K562 (cell line): ENCODE measurements around the gene DNER. TPM values are rescaled to one million over a fixed set of nuclear protein-coding genes. Genes with fewer than 3 reads are reported as not detected.

Experiments
- ATAC-seq: fragments of 200-7000 bp; cut with Tn5 transposase; 3 replicates; pipeline ENCODE4 v1.9.1; 2020; ENCODE audit warnings: moderate library complexity
- BruUV-seq: library from RNA; stranded (reverse); fragments of 400-500 nt; replicated peaks from 2 replicates; lab custom pipeline; 2021; lab: Mats Ljungman, UMichigan
- CTCF ChIA-PET: fragments of 300-600 bp; formaldehyde crosslinking; extraction: SDS; loops from one replicate; lab custom pipeline; 2021; ENCODE audit warnings: low intra/inter-chr PET ratio; lab: Yijun Ruan, JAX
- POLR2A ChIA-PET: fragments of 300-600, 350-650 bp; sonication (Branson Sonifier 250); formaldehyde crosslinking; extraction: SDS; loops from one replicate; lab custom pipeline; 2021; ENCODE audit warnings: antibody characterized with exemption, inconsistent platforms; lab: Yijun Ruan, JAX
- DNase-seq, 4 experiments: peaks; one replicate each; pipeline versions ENCODE4 v3.0.0 to v3.0.0-alpha.2; 2011 to 2018; ENCODE audit warnings: low spot score in 3 of 4, mixed read lengths in 3 of 4; ENCODE audit errors: extremely low read depth in 1 of 4
- FAIRE-seq: peaks from 2 replicates; lab custom pipeline; 2011; peaks lifted over from hg19 to GRCh38; lab: Jason Lieb, UNC
- H2AFZ ChIP-seq: 2 replicates; pipeline ENCODE4 v1.6.0; 2011; ENCODE audit warnings: low read depth, low read length, control low read depth, inconsistent platforms
- H3K27ac ChIP-seq: fragments of 200-600 bp; 3 replicates; pipeline ENCODE4 v1.8.0; 2011; ENCODE audit warnings: low read depth, mild to moderate bottlenecking, control low read depth, inconsistent platforms, low read length, moderate library complexity, mixed read lengths; ENCODE audit errors: extremely low read depth
- H3K27me3 ChIP-seq, 2 experiments: fragments of 300-600 bp in 1 of 2; 2 replicates in 1 of 2; 3 replicates in 1 of 2; pipeline versions ENCODE4 v1.6.0 to v1.8.0; 2011; ENCODE audit warnings: inconsistent platforms in 2 of 2, low read length in 2 of 2, mild to moderate bottlenecking in 1 of 2, mixed read lengths in 1 of 2, moderate library complexity in 1 of 2; ENCODE audit not compliant: control insufficient read depth in 2 of 2, insufficient read depth in 2 of 2
- H3K36me3 ChIP-seq: fragments of 300-600 bp; 3 replicates; pipeline ENCODE4 v1.8.0; 2011; ENCODE audit warnings: mild to moderate bottlenecking, low read length, inconsistent platforms; ENCODE audit not compliant: control insufficient read depth, insufficient read depth
- H3K4me1 ChIP-seq, 2 experiments: fragments of 200-600 bp in 1 of 2; replicated peaks in 1 of 2; 2 replicates in 1 of 2; 3 replicates in 1 of 2; pipeline versions ENCODE4 v1.5.1 to v1.8.0; 2011; ENCODE audit warnings: inconsistent platforms in 2 of 2, low read length in 2 of 2, mild to moderate bottlenecking in 1 of 2, mixed read lengths in 1 of 2, moderate library complexity in 1 of 2; ENCODE audit not compliant: control insufficient read depth in 2 of 2, insufficient read depth in 2 of 2
- H3K4me2 ChIP-seq: 2 replicates; pipeline ENCODE4 v1.6.1; 2011; ENCODE audit warnings: low read length, control low read depth, inconsistent platforms, mixed read lengths; ENCODE audit not compliant: insufficient read depth
- H3K4me3 ChIP-seq: fragments of 200-600 bp; sonication (generic), shearing (Covaris generic); 2 replicates; pipeline ENCODE4 v1.5.1; 2016; ENCODE audit warnings: control low read depth, inconsistent platforms
- H3K79me2 ChIP-seq: fragments of 200-600 bp; 3 replicates; pipeline ENCODE4 v1.8.0; 2011; ENCODE audit warnings: low read length, inconsistent platforms; ENCODE audit not compliant: control insufficient read depth, insufficient read depth
- H3K9ac ChIP-seq, 2 experiments: 2 replicates each; pipeline versions ENCODE4 v1.6.0 to v1.6.1; 2011; ENCODE audit warnings: low read depth in 2 of 2, low read length in 2 of 2, control low read depth in 1 of 2, inconsistent platforms in 1 of 2, mild to moderate bottlenecking in 1 of 2, mixed read lengths in 1 of 2; ENCODE audit not compliant: insufficient read depth in 1 of 2
- H3K9me1 ChIP-seq: one replicate; pipeline ENCODE4 v1.6.0; 2011; ENCODE audit warnings: inconsistent platforms, mild to moderate bottlenecking, low read length, moderate library complexity; ENCODE audit not compliant: control insufficient read depth, insufficient read depth
- H3K9me3 ChIP-seq: replicated peaks from 2 replicates; pipeline ENCODE4 v1.5.1; 2011; ENCODE audit warnings: low read depth, low read length, inconsistent platforms; ENCODE audit not compliant: control insufficient read depth, insufficient read depth
- H4K20me1 ChIP-seq: replicated peaks from 2 replicates; pipeline ENCODE4 v1.6.1; 2011; ENCODE audit warnings: low read length, inconsistent platforms, mixed read lengths; ENCODE audit not compliant: control insufficient read depth, insufficient read depth
- CBX1 ChIP-seq: sonication (generic); IDR thresholded peaks from 2 replicates; pipeline ENCODE4 v1.6.1; 2016; ENCODE audit warnings: antibody characterized with exemption, low read depth, mild to moderate bottlenecking
- PHB ChIP-seq: fragments of 250-450 bp; sonication (Bioruptor Pico); IDR thresholded peaks from 2 replicates; pipeline ENCODE4 v1.5.0; 2021
- SMAD2 ChIP-seq: fragments of 150-350 bp; IDR thresholded peaks from 2 replicates; pipeline ENCODE4 v1.6.1; 2014; ENCODE audit warnings: low read depth, mild to moderate bottlenecking, low read length
- THAP12 ChIP-seq: fragments of 250-450 bp; sonication (Bioruptor Pico); IDR thresholded peaks from 2 replicates; pipeline ENCODE4 v1.9.0; 2021; ENCODE audit warnings: mild to moderate bottlenecking, inconsistent platforms
- ZNF407 ChIP-seq: fragments of 450-650 bp; IDR thresholded peaks from 2 replicates; pipeline ENCODE4 v1.6.1; 2016; ENCODE audit warnings: low read depth
- ZNF740 ChIP-seq, 3 experiments: fragments of 200-800 bp in 1 of 3; sonication (Bioruptor generic) in 1 of 3; sonication (generic) in 1 of 3; formaldehyde crosslinking in 1 of 3; IDR thresholded peaks; 2 replicates each; pipeline versions ENCODE4 v1.6.1 to v1.8.0; 2016 to 2022; ENCODE audit warnings: mild to moderate bottlenecking in 2 of 3, missing compliant biosample characterization in 2 of 3, missing genetic modification characterization in 2 of 3, missing genetic modification reagents in 1 of 3
- WGBS: fragments of 100-300 bp; shearing (Covaris generic); methylation state at CpG from one replicate; pipeline ENCODE4 v1.1.6; 2016; ENCODE audit warnings: low coverage, mixed read lengths; ENCODE audit not compliant: insufficient coverage; ENCODE audit errors: missing lambda C conversion rate; 5-methylcytosine and 5-hydroxymethylcytosine counted together
- in situ Hi-C: fragments of 300-500 bp; cut with MboI; formaldehyde crosslinking; loops from 4 replicates; pipeline ENCODE4 v1.15.0; 2018; ENCODE audit warnings: inconsistent platforms, mixed read lengths
- intact Hi-C: fragments of 100-400 bp; cut with micrococcal nuclease; formaldehyde crosslinking; loops from 2 replicates; pipeline ENCODE4 v1.14.2; 2022
- polyA plus RNA-seq, 8 experiments: library from polyadenylated mRNA; depleted of rRNA in 4 of 8; stranded (reverse) in 5 of 8; unstranded in 3 of 8; fragments of >200 nt; fragmentation: Nextera tagmentation in 2 of 8; fragmentation: Illumina TruSeq in 1 of 8; extraction: Ambion mirVana in 2 of 8; extraction: Trizol in 1 of 8; gene quantifications; 2 replicates each; pipeline versions ENCODE4 v1.2.1 to v1.2.3, GENCODE V29; 2011 to 2014; ENCODE audit warnings: inconsistent platforms in 1 of 8, missing spikeins in 1 of 8
- total RNA-seq, 7 experiments: library from RNA; depleted of rRNA in 6 of 7; stranded (reverse); fragments of >200 nt in 6 of 7; fragmentation: Illumina TruSeq in 2 of 7; extraction: Trizol in 2 of 7; gene quantifications; 2 replicates each; pipeline versions ENCODE4 v1.2.1 to v1.2.3, GENCODE V29; 2011 to 2021; ENCODE audit warnings: low replicate concordance in 1 of 7
- TF ChIP-seq, protein P1 (sequence below), 2 experiments: IDR thresholded peaks; 2 replicates each; pipeline ENCODE4 v1.6.1; 2011; ENCODE audit warnings: borderline replicate concordance in 1 of 2, control low read depth in 1 of 2, low read depth in 1 of 2, low read length in 1 of 2, mild to moderate bottlenecking in 1 of 2, mixed read lengths in 1 of 2, moderate library complexity in 1 of 2; ENCODE audit not compliant: insufficient read depth in 1 of 2, insufficient read length in 1 of 2, poor library complexity in 1 of 2, severe bottlenecking in 1 of 2; ENCODE audit errors: extremely low read depth in 1 of 2

The DNER gene
- total and polyA plus RNA-seq, 9 of the 15 experiments (the other 6 are each of a cell fraction or from before 2014, with no cell fraction given): not detected

DNA sequence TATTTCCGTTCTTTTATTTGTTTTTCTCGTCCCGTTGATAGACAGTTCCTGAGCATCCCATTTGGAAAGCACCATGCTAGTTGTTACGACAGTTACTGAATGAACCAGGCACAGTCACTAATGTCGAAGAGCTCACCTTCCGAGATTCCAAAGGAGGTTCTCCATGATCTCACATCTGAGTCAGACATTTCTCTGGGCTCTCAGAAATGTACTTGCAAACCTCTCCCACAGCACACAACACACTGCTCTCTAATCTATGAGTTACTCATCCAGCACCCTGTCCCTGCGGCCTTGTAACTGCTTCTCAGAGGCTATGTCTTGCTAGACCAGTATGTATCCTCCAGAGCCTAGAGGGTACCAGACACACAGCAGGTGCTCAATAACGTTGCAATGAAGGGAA lies 174.7 kb downstream of the DNER start (continued):
- TF ChIP-seq, protein P1, sequence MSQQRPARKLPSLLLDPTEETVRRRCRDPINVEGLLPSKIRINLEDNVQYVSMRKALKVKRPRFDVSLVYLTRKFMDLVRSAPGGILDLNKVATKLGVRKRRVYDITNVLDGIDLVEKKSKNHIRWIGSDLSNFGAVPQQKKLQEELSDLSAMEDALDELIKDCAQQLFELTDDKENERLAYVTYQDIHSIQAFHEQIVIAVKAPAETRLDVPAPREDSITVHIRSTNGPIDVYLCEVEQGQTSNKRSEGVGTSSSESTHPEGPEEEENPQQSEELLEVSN (IDR thresholded peaks at IDR 0.05; ENCODE audit: borderline replicate concordance in 1 of 2, extremely low read depth in 1 of 2, insufficient read depth in 1 of 2, insufficient read length in 1 of 2, low read depth in 1 of 2, low read length in 1 of 2, poor library complexity in 1 of 2, severe bottlenecking in 1 of 2): no peak
- TF ChIP-seq PHB (CRISPR knock-in tag): no peak

GRCh38 chr2:229531594-229531993 lies 182.8 kb downstream of the DNER start:
- Histone ChIP-seq H4K20me1 (no peaks in the 10 kb centered on the region), H3K79me2 (no peaks in the 10 kb centered on the region), H3K36me3 (no peaks in the 10 kb centered on the region), H3K9ac (no peak overlapping the region), H3K27me3 (no peaks in the 10 kb centered on the region), H3K4me3 (no peak overlapping the region), H3K27ac (no peak overlapping the region), H3K4me2 (no peak overlapping the region), H3K4me1 (no peaks in the 10 kb centered on the region), H3K9me3 (no peaks in the 10 kb centered on the region), H2AFZ (no peak overlapping the region), H3K9me1 (no peaks in the 10 kb centered on the region)
- ChIA-PET POLR2A (no interaction called here), CTCF (no interaction called here)
- in situ Hi-C loops: no loop called here
- no TSS peak for BruUV-seq
- ATAC-seq: no peak
- intact Hi-C loops: no loop called here
- no peak for DNase-seq
- no peak for FAIRE-seq
- 0% methylated on average over 2 of the region's 2 CpGs for WGBS
- TF ChIP-seq CBX1 (no peak), THAP12 (CRISPR knock-in tag) (no peak), ZNF407 (no peak), ZNF740 (CRISPR knock-in tag; IDR thresholded peaks at IDR 0.05) (no peak), ZNF740 (tag; IDR thresholded peaks at IDR 0.05) (no peak), SMAD2 (no peak)
